ENCODE data around the gene PDIA5. TPM values are rescaled to one million over a fixed set of nuclear protein-coding genes. Genes with fewer than 3 reads are reported as not detected.

PDIA5 gene
- total RNA-seq, 1 experiment from 2014 or later, result 50.8 TPM

- Histone ChIP-seq H3K4me2 (ENCODE audit: low read length) (no peak overlapping the region), H3K27ac (ENCODE audit: low read depth, low read length) (no peak overlapping the region), H3K27me3 (ENCODE audit: insufficient read depth, low read length) (no peaks in the 10 kb centered on the region), H3K9ac (ENCODE audit: low read length) (no peak overlapping the region), H2AFZ (ENCODE audit: low read depth, low read length, poor library complexity, severe bottlenecking) (no peak overlapping the region), H3K4me3 (replicated peaks in 1 of 2; ENCODE audit: low read depth in 1 of 2, low read length in 2 of 2) (no peak overlapping the region), H3K9me2 (ENCODE audit: insufficient read depth) (no peaks in the 10 kb centered on the region), H3K36me3 (ENCODE audit: control insufficient read depth in 1 of 2, insufficient read depth in 2 of 2, low read length in 2 of 2) (peaks cover 10 to 14% of the 10 kb centered on the region in 2 experiments; a peak in 2 of 4 replicates), H4K20me1 (ENCODE audit: insufficient read depth) (no peaks in the 10 kb centered on the region), H3K9me3 (ENCODE audit: control insufficient read depth in 1 of 2, insufficient read depth in 1 of 2, low read depth in 1 of 2, low read length in 2 of 2) (no peaks in the 10 kb centered on the region), H3K79me2 (ENCODE audit: insufficient read depth, low read length) (peaks cover 4% of the 10 kb centered on the region; the same call in 1 of the 2 replicates), H3K4me1 (ENCODE audit: control insufficient read depth in 1 of 2, insufficient read depth in 2 of 2, low read length in 2 of 2) (no peaks in the 10 kb centered on the region)
- DNase-seq (ENCODE audit: low read depth, low spot score), result no peak
- RAD21 ChIA-PET (ENCODE audit: low non-redundant PET in 1 of 2, low total read pairs in 2 of 2, uncharacterized antibody in 2 of 2, unreplicated experiment in 2 of 2), result no interaction called here
- ATAC-seq, result no peak
- intact Hi-C loops (cut with micrococcal nuclease), result no loop called here
- TF ChIP-seq CTCF (IDR thresholded peaks at IDR 0.05 in 2 of 3, conservative IDR thresholded peaks at IDR 0.05 in 1 of 3; ENCODE audit: borderline replicate concordance in 1 of 3, insufficient read depth in 1 of 3, low read depth in 2 of 3, low read length in 2 of 3) (no peak), POLR2A (IDR thresholded peaks at IDR 0.05; ENCODE audit: borderline replicate concordance, extremely low read depth, insufficient read depth, insufficient read length) (no peak)
- TF ChIP-seq, protein P1, sequence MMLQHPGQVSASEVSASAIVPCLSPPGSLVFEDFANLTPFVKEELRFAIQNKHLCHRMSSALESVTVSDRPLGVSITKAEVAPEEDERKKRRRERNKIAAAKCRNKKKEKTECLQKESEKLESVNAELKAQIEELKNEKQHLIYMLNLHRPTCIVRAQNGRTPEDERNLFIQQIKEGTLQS (IDR thresholded peaks at IDR 0.05), result no peak
- CTCF ChIA-PET, result no interaction called here
- POLR2A ChIA-PET, result no interaction called here
- no TSS peak for BruUV-seq (replicated peaks)
These were observed 70.2 kb downstream of the PDIA5 start for GRCh38 chr3:123137001-123137400.

DNA sequence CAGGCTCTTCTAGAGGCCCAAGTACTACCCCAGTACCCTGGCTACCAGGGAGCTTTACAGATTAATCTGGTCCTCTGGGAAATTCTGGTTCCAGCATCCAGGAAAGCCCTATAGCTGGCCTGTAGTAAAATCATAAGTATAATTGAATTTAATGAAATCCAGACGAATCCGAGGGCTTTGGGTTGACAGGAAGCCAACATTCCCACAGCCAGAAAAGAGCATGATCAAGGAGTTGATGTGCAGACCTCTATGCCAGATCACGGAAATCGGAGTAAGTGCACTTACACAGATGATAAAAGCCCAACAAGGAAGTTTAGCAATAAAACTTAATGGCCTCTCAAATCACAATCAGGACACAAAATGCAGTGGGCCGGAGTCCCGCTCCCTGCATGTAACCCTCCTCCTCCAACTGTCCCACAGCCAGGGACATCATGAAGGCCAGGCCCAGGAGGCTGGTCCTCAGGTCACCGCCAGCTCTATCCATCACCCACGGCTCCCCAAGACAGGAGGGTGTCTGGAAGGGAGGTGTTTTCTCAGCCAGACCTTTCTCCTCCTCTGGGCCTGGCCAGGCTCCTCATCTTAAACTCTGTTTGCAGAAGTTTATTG, 72.1 kb downstream of the PDIA5 start:
- RAD21 ChIA-PET (ENCODE audit: low non-redundant PET in 1 of 2, low total read pairs in 2 of 2, uncharacterized antibody in 2 of 2, unreplicated experiment in 2 of 2), result no interaction called here
- POLR2A ChIA-PET, result no interaction called here
- CTCF ChIA-PET, result no interaction called here
- Histone ChIP-seq H3K27ac (ENCODE audit: low read depth, low read length) (no peak overlapping the region), H3K9me2 (ENCODE audit: insufficient read depth) (no peaks in the 10 kb centered on the region), H3K4me3 (replicated peaks in 1 of 2; ENCODE audit: low read depth in 1 of 2, low read length in 2 of 2) (no peak overlapping the region), H3K27me3 (ENCODE audit: insufficient read depth, low read length) (no peaks in the 10 kb centered on the region), H3K79me2 (ENCODE audit: insufficient read depth, low read length) (peaks cover 4% of the 10 kb centered on the region; the same call in 1 of the 2 replicates), H3K9me3 (ENCODE audit: control insufficient read depth in 1 of 2, insufficient read depth in 1 of 2, low read depth in 1 of 2, low read length in 2 of 2) (no peaks in the 10 kb centered on the region), H3K4me1 (ENCODE audit: control insufficient read depth in 1 of 2, insufficient read depth in 2 of 2, low read length in 2 of 2) (peaks cover 5 to 16% of the 10 kb centered on the region in 2 experiments; a peak in 3 of 4 replicates), H4K20me1 (ENCODE audit: insufficient read depth) (no peaks in the 10 kb centered on the region), H3K9ac (ENCODE audit: low read length) (no peak overlapping the region), H3K4me2 (ENCODE audit: low read length) (no peak overlapping the region), H3K36me3 (ENCODE audit: control insufficient read depth in 1 of 2, insufficient read depth in 2 of 2, low read length in 2 of 2) (peaks cover 10% of the 10 kb centered on the region in 2 experiments; a peak in 2 of 4 replicates), H2AFZ (ENCODE audit: low read depth, low read length, poor library complexity, severe bottlenecking) (no peak overlapping the region)
- TF ChIP-seq, protein P2, sequence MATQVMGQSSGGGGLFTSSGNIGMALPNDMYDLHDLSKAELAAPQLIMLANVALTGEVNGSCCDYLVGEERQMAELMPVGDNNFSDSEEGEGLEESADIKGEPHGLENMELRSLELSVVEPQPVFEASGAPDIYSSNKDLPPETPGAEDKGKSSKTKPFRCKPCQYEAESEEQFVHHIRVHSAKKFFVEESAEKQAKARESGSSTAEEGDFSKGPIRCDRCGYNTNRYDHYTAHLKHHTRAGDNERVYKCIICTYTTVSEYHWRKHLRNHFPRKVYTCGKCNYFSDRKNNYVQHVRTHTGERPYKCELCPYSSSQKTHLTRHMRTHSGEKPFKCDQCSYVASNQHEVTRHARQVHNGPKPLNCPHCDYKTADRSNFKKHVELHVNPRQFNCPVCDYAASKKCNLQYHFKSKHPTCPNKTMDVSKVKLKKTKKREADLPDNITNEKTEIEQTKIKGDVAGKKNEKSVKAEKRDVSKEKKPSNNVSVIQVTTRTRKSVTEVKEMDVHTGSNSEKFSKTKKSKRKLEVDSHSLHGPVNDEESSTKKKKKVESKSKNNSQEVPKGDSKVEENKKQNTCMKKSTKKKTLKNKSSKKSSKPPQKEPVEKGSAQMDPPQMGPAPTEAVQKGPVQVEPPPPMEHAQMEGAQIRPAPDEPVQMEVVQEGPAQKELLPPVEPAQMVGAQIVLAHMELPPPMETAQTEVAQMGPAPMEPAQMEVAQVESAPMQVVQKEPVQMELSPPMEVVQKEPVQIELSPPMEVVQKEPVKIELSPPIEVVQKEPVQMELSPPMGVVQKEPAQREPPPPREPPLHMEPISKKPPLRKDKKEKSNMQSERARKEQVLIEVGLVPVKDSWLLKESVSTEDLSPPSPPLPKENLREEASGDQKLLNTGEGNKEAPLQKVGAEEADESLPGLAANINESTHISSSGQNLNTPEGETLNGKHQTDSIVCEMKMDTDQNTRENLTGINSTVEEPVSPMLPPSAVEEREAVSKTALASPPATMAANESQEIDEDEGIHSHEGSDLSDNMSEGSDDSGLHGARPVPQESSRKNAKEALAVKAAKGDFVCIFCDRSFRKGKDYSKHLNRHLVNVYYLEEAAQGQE (IDR thresholded peaks at IDR 0.05; ENCODE audit: low read depth), result no peak
- TF ChIP-seq JUND (IDR thresholded peaks at IDR 0.05), result no peak
- TF ChIP-seq ELF1 (IDR thresholded peaks at IDR 0.05; ENCODE audit: borderline replicate concordance, low read depth), result no peak
- no peak for TF ChIP-seq EZH2 (IDR thresholded peaks at IDR 0.05)
- no peak for TF ChIP-seq POLR2AphosphoS5 (IDR thresholded peaks at IDR 0.05; ENCODE audit: low read depth, low read length)
- no peak for TF ChIP-seq CEBPB (IDR thresholded peaks at IDR 0.05; ENCODE audit: low read depth)
- TF ChIP-seq YY1 (IDR thresholded peaks at IDR 0.05; ENCODE audit: extremely low read depth, insufficient replicate concordance, low read depth, low read length), result no peak
- TF ChIP-seq POLR2A (IDR thresholded peaks at IDR 0.05; ENCODE audit: borderline replicate concordance, extremely low read depth, insufficient read depth, insufficient read length), result no peak
- no peak for DNase-seq (ENCODE audit: low read depth, low spot score)
- intact Hi-C loops (cut with micrococcal nuclease), result no loop called here
- no TSS peak for BruUV-seq (replicated peaks)
- ATAC-seq, result no peak

Measured in HCT116 (cell line).